Measurements from ENCODE around the gene RBM34. TPM values are rescaled to one million over a fixed set of nuclear protein-coding genes. Genes with fewer than 3 reads are reported as not detected.

Gene RBM34
- total and polyA plus RNA-seq, 10 of the 15 experiments (the other 5 are each of a cell fraction or from before 2014, with no cell fraction given), result 46.4 to 132 (median 109) TPM

- H4K20me1 ChIP-seq (ENCODE audit: control insufficient read depth, insufficient read depth), result no peaks in the 10 kb centered on the region
- H3K4me2 ChIP-seq (ENCODE audit: control insufficient read depth, insufficient read depth), result no peak overlapping the region
- SMC1A ChIA-PET (ENCODE audit: uncharacterized antibody, unreplicated experiment), result interaction anchor here (0.6 kb wide), 1 partner anchor 64 kb away, joined by 4 read pairs; no protein-coding TSS in a partner anchor
- FAIRE-seq, result no peak
- 86% methylated on average over 9 of the region's 9 CpGs for WGBS (ENCODE audit: insufficient coverage, insufficient replicate concordance, low lambda C conversion rate, missing lambda C conversion rate)
- H3K27me3 ChIP-seq (replicated peaks in 1 of 2; ENCODE audit: control insufficient read depth in 2 of 2, insufficient read depth in 2 of 2, low read length in 1 of 2), result no peaks in the 10 kb centered on the region
- H3K79me2 ChIP-seq (ENCODE audit: control insufficient read depth, insufficient read depth, low read length), result no peaks in the 10 kb centered on the region
- intact Hi-C loops (cut with micrococcal nuclease; ENCODE audit: unreplicated experiment) (no loop called here), in situ Hi-C loops (cut with MboI) (loop anchor here (10.0 to 25.0 kb wide), 2 partner anchors 686 to 987 kb away; no protein-coding TSS in a partner anchor)
- no peak for ATAC-seq
- no TSS peak for BruUV-seq (replicated peaks)
- H2AFZ ChIP-seq (ENCODE audit: control insufficient read depth, low read depth, low read length), result no peak overlapping the region
- RAD21 ChIA-PET (ENCODE audit: unreplicated experiment), result no interaction called here
- CTCF ChIA-PET, result interaction anchor here (1.0 to 3.6 kb wide), 2 partner anchors 317 to 612 kb away, joined by 4 to 18 read pairs; no protein-coding TSS in a partner anchor
- POLR2A ChIA-PET, result interaction anchor here (0.7 kb wide), 1 partner anchor 499 kb away, joined by 3 read pairs; no protein-coding TSS in a partner anchor
- no peak for TF ChIP-seq KDM1A (IDR thresholded peaks at IDR 0.05; ENCODE audit: borderline replicate concordance)
- TF ChIP-seq SIX5 (IDR thresholded peaks at IDR 0.05; ENCODE audit: low read depth, low read length, severe bottlenecking), result no peak
- no peak for TF ChIP-seq DPF2 (IDR thresholded peaks at IDR 0.05)
- TF ChIP-seq, protein P1, sequence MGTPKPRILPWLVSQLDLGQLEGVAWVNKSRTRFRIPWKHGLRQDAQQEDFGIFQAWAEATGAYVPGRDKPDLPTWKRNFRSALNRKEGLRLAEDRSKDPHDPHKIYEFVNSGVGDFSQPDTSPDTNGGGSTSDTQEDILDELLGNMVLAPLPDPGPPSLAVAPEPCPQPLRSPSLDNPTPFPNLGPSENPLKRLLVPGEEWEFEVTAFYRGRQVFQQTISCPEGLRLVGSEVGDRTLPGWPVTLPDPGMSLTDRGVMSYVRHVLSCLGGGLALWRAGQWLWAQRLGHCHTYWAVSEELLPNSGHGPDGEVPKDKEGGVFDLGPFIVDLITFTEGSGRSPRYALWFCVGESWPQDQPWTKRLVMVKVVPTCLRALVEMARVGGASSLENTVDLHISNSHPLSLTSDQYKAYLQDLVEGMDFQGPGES (IDR thresholded peaks at IDR 0.05), result no peak
- TF ChIP-seq FOXM1 (IDR thresholded peaks at IDR 0.05; ENCODE audit: low read depth, low read length), result no peak
- TF ChIP-seq NBN (IDR thresholded peaks at IDR 0.05), result no peak
- TF ChIP-seq EZH2 (IDR thresholded peaks at IDR 0.05; ENCODE audit: borderline replicate concordance, control insufficient read depth, low read depth, low read length), result no peak
- no peak for TF ChIP-seq NFYB (IDR thresholded peaks at IDR 0.05; ENCODE audit: insufficient read depth, low read depth, low read length)
- TF ChIP-seq ZZZ3 (IDR thresholded peaks at IDR 0.05; ENCODE audit: control insufficient read depth, insufficient read length, low read depth), result no peak
- no peak for TF ChIP-seq BMI1 (IDR thresholded peaks at IDR 0.05; ENCODE audit: borderline replicate concordance)
- no peak for TF ChIP-seq POLR2AphosphoS5 (IDR thresholded peaks at IDR 0.05; ENCODE audit: low read length)
- TF ChIP-seq GABPA (IDR thresholded peaks at IDR 0.05; ENCODE audit: low read depth), result no peak
- no peak for TF ChIP-seq JUNB (IDR thresholded peaks at IDR 0.05)
- TF ChIP-seq ZNF24 (IDR thresholded peaks at IDR 0.05), result no peak
- no peak for TF ChIP-seq CEBPB (IDR thresholded peaks at IDR 0.05; ENCODE audit: borderline replicate concordance in 1 of 2, low read depth in 2 of 2, low read length in 2 of 2)
- no peak for TF ChIP-seq ZNF592 (IDR thresholded peaks at IDR 0.05)
- no peak for TF ChIP-seq RAD21 (IDR thresholded peaks at IDR 0.05; ENCODE audit: insufficient read depth, low read depth, low read length)
- no peak for TF ChIP-seq BRCA1 (IDR thresholded peaks at IDR 0.05; ENCODE audit: low read depth, low read length)
- no peaks in the 10 kb centered on the region for H3K36me3 ChIP-seq (ENCODE audit: control insufficient read depth in 2 of 2, insufficient read depth in 2 of 2, low read length in 1 of 2)
- no peak overlapping the region for H3K9ac ChIP-seq (ENCODE audit: control insufficient read depth, insufficient read depth, low read length)
- H3K27ac ChIP-seq (ENCODE audit: control insufficient read depth, insufficient read depth), result no peak overlapping the region
- peaks cover 6% of the 10 kb centered on the region for H3K4me1 ChIP-seq (ENCODE audit: control insufficient read depth, insufficient read depth, low read length)
- no peak overlapping the region for H3K4me3 ChIP-seq
- no peak for DNase-seq (ENCODE audit: low read depth, low spot score)
- no peaks in the 10 kb centered on the region for H3K9me3 ChIP-seq (replicated peaks; ENCODE audit: control insufficient read depth, insufficient read depth, low read length)
Measured at GRCh38 chr1:235098991-235099390, 62.1 kb downstream of the RBM34 start.

Data from GM12878 (cell line).